Suprapubic skin (tissue), 3 donors: ENCODE results near the gene SNX9.

Source experiments
- POLR2A ChIP-seq, 2 donors: fragments of 450-650 bp; IDR thresholded peaks; one replicate each; pipeline ENCODE4 v1.6.1; 2017; ENCODE audit warnings: antibody characterized with exemption in 2 of 2, mild to moderate bottlenecking in 2 of 2, moderate library complexity in 2 of 2
- TF ChIP-seq, protein P1 (sequence below), 2 donors: fragments of 200-600 bp in 1 of 2; fragments of 450-650 bp in 1 of 2; sonication (generic) in 1 of 2; IDR thresholded peaks; one replicate each; pipeline ENCODE4 v1.5.1; 2016 to 2019; ENCODE audit warnings: antibody characterized with exemption in 2 of 2, mild to moderate bottlenecking in 1 of 2, moderate library complexity in 1 of 2

DNA sequence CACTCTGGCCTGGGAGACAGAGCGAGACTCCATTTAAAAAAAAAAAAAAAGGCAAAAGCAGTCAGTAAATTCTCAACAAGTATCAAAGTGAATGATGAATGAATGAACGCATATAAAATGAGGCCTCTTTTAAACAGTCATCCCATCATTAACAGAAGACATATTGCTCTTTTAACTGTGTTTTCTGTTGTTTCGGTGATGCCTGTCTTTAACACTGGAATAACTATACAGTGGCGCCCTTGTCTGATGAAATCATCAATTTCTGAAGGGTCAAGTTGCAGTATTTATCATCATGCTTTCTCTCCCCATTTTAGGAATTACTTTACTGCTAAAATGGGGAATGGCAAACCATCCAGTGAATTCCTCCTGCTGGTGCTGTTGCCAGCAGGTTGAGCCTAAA lies 45.7 kb upstream of the SNX9 start:
- TF ChIP-seq, protein P1, sequence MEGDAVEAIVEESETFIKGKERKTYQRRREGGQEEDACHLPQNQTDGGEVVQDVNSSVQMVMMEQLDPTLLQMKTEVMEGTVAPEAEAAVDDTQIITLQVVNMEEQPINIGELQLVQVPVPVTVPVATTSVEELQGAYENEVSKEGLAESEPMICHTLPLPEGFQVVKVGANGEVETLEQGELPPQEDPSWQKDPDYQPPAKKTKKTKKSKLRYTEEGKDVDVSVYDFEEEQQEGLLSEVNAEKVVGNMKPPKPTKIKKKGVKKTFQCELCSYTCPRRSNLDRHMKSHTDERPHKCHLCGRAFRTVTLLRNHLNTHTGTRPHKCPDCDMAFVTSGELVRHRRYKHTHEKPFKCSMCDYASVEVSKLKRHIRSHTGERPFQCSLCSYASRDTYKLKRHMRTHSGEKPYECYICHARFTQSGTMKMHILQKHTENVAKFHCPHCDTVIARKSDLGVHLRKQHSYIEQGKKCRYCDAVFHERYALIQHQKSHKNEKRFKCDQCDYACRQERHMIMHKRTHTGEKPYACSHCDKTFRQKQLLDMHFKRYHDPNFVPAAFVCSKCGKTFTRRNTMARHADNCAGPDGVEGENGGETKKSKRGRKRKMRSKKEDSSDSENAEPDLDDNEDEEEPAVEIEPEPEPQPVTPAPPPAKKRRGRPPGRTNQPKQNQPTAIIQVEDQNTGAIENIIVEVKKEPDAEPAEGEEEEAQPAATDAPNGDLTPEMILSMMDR (IDR thresholded peaks at IDR 0.05), result no peak
- no peak for TF ChIP-seq POLR2A (IDR thresholded peaks at IDR 0.05)
